K562 (cell line): ENCODE measurements around the gene DHDH. TPM values are rescaled to one million over a fixed set of nuclear protein-coding genes. Genes with fewer than 3 reads are reported as not detected.

Source experiments
- ARNT ChIP-seq, 2 experiments: fragments of 450-650 bp; IDR thresholded peaks; 2 replicates each; pipeline ENCODE4 v1.6.1; 2016; ENCODE audit warnings: mild to moderate bottlenecking in 1 of 2
- BRD9 ChIP-seq: fragments of 450-650 bp; IDR thresholded peaks from 2 replicates; pipeline ENCODE4 v1.6.1; 2018; ENCODE audit warnings: low read depth; ENCODE audit not compliant: partially characterized antibody
- CBFA2T3 ChIP-seq: fragments of 450-650 bp; IDR thresholded peaks from 2 replicates; pipeline ENCODE4 v1.6.1; 2017
- CC2D1A ChIP-seq: fragments of 450-650 bp; IDR thresholded peaks from 2 replicates; pipeline ENCODE4 v1.6.1; 2017; ENCODE audit warnings: mild to moderate bottlenecking
- DMBX1 ChIP-seq: fragments of 250-450 bp; sonication (Bioruptor Pico); IDR thresholded peaks from 2 replicates; pipeline ENCODE4 v1.8.0; 2022; ENCODE audit warnings: inconsistent platforms, mild to moderate bottlenecking, moderate library complexity, borderline replicate concordance
- DNMT1 ChIP-seq: fragments of 450-650 bp; IDR thresholded peaks from 2 replicates; pipeline ENCODE4 v1.6.1; 2016; ENCODE audit warnings: antibody characterized with exemption, mild to moderate bottlenecking
- GTF2E2 ChIP-seq: fragments of 200-800 bp; sonication (Bioruptor generic); IDR thresholded peaks from 2 replicates; pipeline ENCODE4 v1.6.1; 2016; ENCODE audit warnings: missing genetic modification characterization, missing compliant biosample characterization
- GTF3C2 ChIP-seq: IDR thresholded peaks from 3 replicates; pipeline ENCODE4 v1.6.1; 2011; ENCODE audit warnings: borderline replicate concordance, mild to moderate bottlenecking, moderate library complexity; ENCODE audit not compliant: insufficient read length; ENCODE audit errors: extremely low read depth
- HOMEZ ChIP-seq: fragments of 250-450 bp; sonication (Bioruptor Pico); IDR thresholded peaks from 2 replicates; pipeline ENCODE4 v1.4.0; 2020; ENCODE audit warnings: mild to moderate bottlenecking, moderate library complexity
- KLF16 ChIP-seq: IDR thresholded peaks from 2 replicates; pipeline ENCODE4 v1.6.1; 2016; ENCODE audit warnings: antibody characterized with exemption
- MIER1 ChIP-seq: fragments of 450-650 bp; IDR thresholded peaks from 2 replicates; pipeline ENCODE4 v1.6.1; 2016; ENCODE audit warnings: antibody characterized with exemption, mild to moderate bottlenecking, low read depth
- MTF1 ChIP-seq: fragments of 250-450 bp; sonication (Bioruptor Pico); IDR thresholded peaks from 2 replicates; pipeline ENCODE4 v1.9.0; 2021; ENCODE audit warnings: moderate library complexity, mild to moderate bottlenecking, inconsistent platforms, borderline replicate concordance
- RBFOX2 ChIP-seq: fragments of 200-400 bp; formaldehyde crosslinking; IDR thresholded peaks from 2 replicates; pipeline ENCODE4 v1.6.1; 2017; ENCODE audit warnings: low read depth, mild to moderate bottlenecking, low read length, moderate library complexity
- RBM14 ChIP-seq: fragments of 200-400 bp; formaldehyde crosslinking; IDR thresholded peaks from 2 replicates; pipeline ENCODE4 v1.6.1; 2018; ENCODE audit warnings: low read depth, mild to moderate bottlenecking, low read length, moderate library complexity, borderline replicate concordance; ENCODE audit not compliant: insufficient read depth
- RBM17 ChIP-seq: fragments of 200-400 bp; formaldehyde crosslinking; IDR thresholded peaks from 2 replicates; pipeline ENCODE4 v1.6.1; 2017; ENCODE audit warnings: low read depth, mild to moderate bottlenecking, low read length, borderline replicate concordance
- RFX1 ChIP-seq: fragments of 450-650 bp; IDR thresholded peaks from 2 replicates; pipeline ENCODE4 v1.6.1; 2016; ENCODE audit warnings: mild to moderate bottlenecking, moderate library complexity
- SMARCA4 ChIP-seq: fragments of 450-650 bp; IDR thresholded peaks from 2 replicates; pipeline ENCODE4 v1.6.1; 2016
- SMARCA5 ChIP-seq: fragments of 450-650 bp; IDR thresholded peaks from 2 replicates; pipeline ENCODE4 v1.6.1; 2016
- SMARCE1 ChIP-seq: fragments of 450-650 bp; IDR thresholded peaks from 2 replicates; pipeline ENCODE4 v1.7.1; 2016; ENCODE audit warnings: mild to moderate bottlenecking
- SRSF1 ChIP-seq: fragments of 200-400 bp; formaldehyde crosslinking; IDR thresholded peaks from 2 replicates; pipeline ENCODE4 v1.6.1; 2017; ENCODE audit warnings: mild to moderate bottlenecking, low read depth, low read length, moderate library complexity
- TFAP4 ChIP-seq: sonication (generic); formaldehyde crosslinking; IDR thresholded peaks from 2 replicates; pipeline ENCODE4 v1.8.0; 2022; ENCODE audit warnings: missing genetic modification reagents, mild to moderate bottlenecking, moderate library complexity, borderline replicate concordance
- THRAP3 ChIP-seq: fragments of 450-650 bp; IDR thresholded peaks from 2 replicates; pipeline ENCODE4 v1.6.1; 2016; ENCODE audit warnings: mild to moderate bottlenecking, inconsistent platforms, borderline replicate concordance
- XRCC5 ChIP-seq: fragments of 200-400 bp; formaldehyde crosslinking; IDR thresholded peaks from 2 replicates; pipeline ENCODE4 v1.6.1; 2017; ENCODE audit warnings: low read depth, mild to moderate bottlenecking, low read length
- ZKSCAN1 ChIP-seq: fragments of 150-350 bp; IDR thresholded peaks from 2 replicates; pipeline ENCODE4 v1.6.1; 2016; ENCODE audit warnings: low read depth, low read length
- ZNF384 ChIP-seq: IDR thresholded peaks from 2 replicates; pipeline ENCODE4 v1.6.1; 2012; ENCODE audit warnings: low read depth, low read length, improper control_type of control experiment
- polyA plus RNA-seq, 8 experiments: library from polyadenylated mRNA; depleted of rRNA in 4 of 8; stranded (reverse) in 5 of 8; unstranded in 3 of 8; fragments of >200 nt; fragmentation: Nextera tagmentation in 2 of 8; fragmentation: Illumina TruSeq in 1 of 8; extraction: Ambion mirVana in 2 of 8; extraction: Trizol in 1 of 8; gene quantifications; 2 replicates each; pipeline versions ENCODE4 v1.2.1 to v1.2.3, GENCODE V29; 2011 to 2014; ENCODE audit warnings: inconsistent platforms in 1 of 8, missing spikeins in 1 of 8
- total RNA-seq, 7 experiments: library from RNA; depleted of rRNA in 6 of 7; stranded (reverse); fragments of >200 nt in 6 of 7; fragmentation: Illumina TruSeq in 2 of 7; extraction: Trizol in 2 of 7; gene quantifications; 2 replicates each; pipeline versions ENCODE4 v1.2.1 to v1.2.3, GENCODE V29; 2011 to 2021; ENCODE audit warnings: low replicate concordance in 1 of 7

Gene DHDH
- total and polyA plus RNA-seq, 9 of the 15 experiments (the other 6 are each of a cell fraction or from before 2014, with no cell fraction given) = 0.37 to 1.9 (median 0.87) TPM

DNA sequence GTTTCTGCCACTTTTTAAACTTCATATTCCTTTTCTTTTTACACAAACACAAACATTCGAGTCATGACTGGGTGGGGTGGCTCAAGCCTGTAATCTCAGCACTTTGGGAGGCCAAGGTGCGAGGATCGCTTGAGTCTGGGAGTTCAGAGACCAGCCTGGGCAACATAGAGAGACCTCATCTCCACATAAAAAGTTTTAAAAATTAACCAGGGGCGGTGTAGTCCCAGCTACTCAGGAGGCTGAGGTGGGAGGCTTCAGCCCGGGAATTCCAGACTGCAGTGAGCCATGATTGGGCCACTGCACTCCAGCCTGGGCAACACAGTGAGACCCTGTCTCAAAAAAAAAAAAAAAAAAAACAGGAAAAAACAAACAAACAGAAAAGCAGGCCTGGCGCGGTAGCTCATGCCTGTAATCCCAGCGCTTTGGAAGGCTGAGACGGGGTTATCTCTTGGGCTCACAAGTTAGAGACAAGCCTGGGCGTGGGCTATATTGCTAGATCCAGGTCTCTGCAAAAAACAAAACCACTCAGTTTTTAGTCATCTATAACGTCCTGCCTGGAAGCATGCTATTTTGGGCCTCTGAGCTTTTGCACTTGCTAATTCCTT, 20.6 kb downstream of the DHDH start (continued):
- TF ChIP-seq TFAP4 (no peak), MIER1 (peak; percentile 31; the same call in 1 of the 2 replicates), CC2D1A (0 out of 2 replicates have a peak, but pooled peaks have one; percentile 38), SMARCA5 (peak; percentile 70; the same call in 1 of the 2 replicates), ZKSCAN1 (no peak), RBFOX2 (no peak), KLF16 (no peak), BRD9 (peak; percentile 75), DNMT1 (0 out of 2 replicates have a peak, but pooled peaks have one; percentile 76), SMARCA4 (peak; percentile 57; the same call in 1 of the 2 replicates), RBM14 (no peak), CBFA2T3 (peak; percentile 53), SRSF1 (no peak), GTF3C2 (no peak), MTF1 (CRISPR knock-in tag) (no peak), DMBX1 (CRISPR knock-in tag) (no peak), XRCC5 (peak; percentile 21; the same call in 1 of the 2 replicates), THRAP3 (no peak), ZNF384 (peak; percentile 62), ARNT (IDR thresholded peaks at IDR 0.05) (peak in 1 of 2 experiments; percentile 53; a peak in 1 of 4 replicates), SMARCE1 (peak; percentile 49; the same call in 1 of the 2 replicates), GTF2E2 (tag) (0 out of 2 replicates have a peak, but pooled peaks have one; percentile 61), HOMEZ (no peak), RBM17 (no peak), RFX1 (no peak)
